ENCODE results near the gene RGL2. TPM values are rescaled to one million over a fixed set of nuclear protein-coding genes. Genes with fewer than 3 reads are reported as not detected.

RGL2 gene
- total RNA-seq, 4 donors from 2014 or later: 53.7 to 83.0 (median 60.7) TPM

GRCh38 chr6:33252759-33253158 is 46.0 kb downstream of the RGL2 start:
- H3K4me3 ChIP-seq: no peak overlapping the region
- peaks cover 3 to 30% (median 19%) of the 10 kb centered on the region in 3 donors for H3K4me1 ChIP-seq
- no peaks in the 10 kb centered on the region for H3K27me3 ChIP-seq
- H3K27ac ChIP-seq: no peak overlapping the region
- peaks cover 0 to 43% of the 10 kb centered on the region in 2 donors for H3K36me3 ChIP-seq
- TF ChIP-seq POLR2A (IDR thresholded peaks at IDR 0.05) (no peak), POLR2AphosphoS5 (IDR thresholded peaks at IDR 0.05) (no peak), CTCF (IDR thresholded peaks at IDR 0.05) (no peak), EP300 (IDR thresholded peaks at IDR 0.05) (no peak)
- no peaks in the 10 kb centered on the region for H3K9me3 ChIP-seq
- ATAC-seq: no peak

GRCh38 chr6:33251395-33252012 is 47.2 kb downstream of the RGL2 start:
- Histone ChIP-seq H3K36me3 (peaks cover 0 to 34% of the 10 kb centered on the region in 2 donors), H3K27me3 (no peaks in the 10 kb centered on the region), H3K4me3 (no peak overlapping the region), H3K4me1 (peaks cover 3 to 32% (median 20%) of the 10 kb centered on the region in 3 donors), H3K27ac (no peak overlapping the region), H3K9me3 (no peaks in the 10 kb centered on the region)
- 86 to 87% methylated on average over 6 of the region's 6 CpGs for WGBS, 2 donors (ENCODE audit: low coverage in 1 of 2)
- ATAC-seq: no peak
- TF ChIP-seq POLR2AphosphoS5 (IDR thresholded peaks at IDR 0.05): no peak
- TF ChIP-seq EP300 (IDR thresholded peaks at IDR 0.05): no peak
- TF ChIP-seq POLR2A (IDR thresholded peaks at IDR 0.05): no peak
- TF ChIP-seq CTCF (IDR thresholded peaks at IDR 0.05): no peak

GRCh38 chr6:33250731-33251130 is 48.0 kb downstream of the RGL2 start:
- Histone ChIP-seq H3K9me3 (no peaks in the 10 kb centered on the region), H3K36me3 (peaks cover 0 to 34% of the 10 kb centered on the region in 2 donors), H3K4me1 (peaks cover 3 to 32% (median 20%) of the 10 kb centered on the region in 3 donors), H3K4me3 (no peak overlapping the region), H3K27me3 (no peaks in the 10 kb centered on the region), H3K27ac (peak overlapping the region in 2 of 4 donors; percentile 86 to 89)
- no peak for TF ChIP-seq EP300 (IDR thresholded peaks at IDR 0.05)
- 90 to 97% methylated on average over 6 to 9 of the region's 13 CpGs for WGBS, 2 donors (ENCODE audit: low coverage in 1 of 2)
- ATAC-seq: no peak

- Histone ChIP-seq H3K27ac (peak overlapping the region; percentile 79 to 89 (median 86)), H3K9me3 (no peaks in the 10 kb centered on the region), H3K4me1 (peaks cover 3 to 32% (median 20%) of the 10 kb centered on the region in 3 donors), H3K4me3 (peak overlapping the region; percentile 36 to 57), H3K27me3 (peaks cover 6% of the 10 kb centered on the region), H3K36me3 (peaks cover 0 to 26% of the 10 kb centered on the region in 2 donors)
- WGBS, 2 donors (ENCODE audit: low coverage in 1 of 2): 50 to 53% methylated on average over 1 of the region's 15 CpGs
- no peak for ATAC-seq
- TF ChIP-seq EP300 (IDR thresholded peaks at IDR 0.05): no peak
Measured at GRCh38 chr6:33249732-33250630, 48.8 kb downstream of the RGL2 start.

- Histone ChIP-seq H3K27ac (peak overlapping the region; percentile 86 to 92 (median 88)), H3K9me3 (no peaks in the 10 kb centered on the region), H3K27me3 (peaks cover 13% of the 10 kb centered on the region), H3K36me3 (peaks cover 0 to 18% of the 10 kb centered on the region in 2 donors), H3K4me3 (peak overlapping the region; percentile 36 to 57), H3K4me1 (peaks cover 3 to 32% (median 20%) of the 10 kb centered on the region in 3 donors)
- peak; percentile 98 for ATAC-seq
- TF ChIP-seq CTCF (IDR thresholded peaks at IDR 0.05) (peak in 3 of 4 experiments; percentile 17 to 42 (median 18)), POLR2AphosphoS5 (IDR thresholded peaks at IDR 0.05) (peak; percentile 95), POLR2A (IDR thresholded peaks at IDR 0.05) (peak; percentile 87 to 94), EP300 (IDR thresholded peaks at IDR 0.05) (no peak)
- 0% methylated on average over 20 of the region's 58 CpGs; no CpG with 5 or more reads in 1 of the 2 donors for WGBS, 2 donors (ENCODE audit: low coverage in 1 of 2)
Measured at GRCh38 chr6:33248932-33249731, 49.6 kb downstream of the RGL2 start.

All from gastroesophageal sphincter (tissue), 4 donors.